ENCODE data around the gene GMNN.

GMNN gene

GRCh38 chr6:24766680-24767462, 7.9 kb upstream of the GMNN start:
- H3K4me3 ChIP-seq (ENCODE audit: low read depth, low read length): no peak overlapping the region
- POLR2A ChIA-PET: no interaction called here
- TF ChIP-seq CTCF (IDR thresholded peaks at IDR 0.05; ENCODE audit: insufficient read depth, low read length, missing control alignments): peak; percentile 13
- no peak for DNase-seq (ENCODE audit: low read depth, low spot score)
- CTCF ChIA-PET: interaction anchor here (0.6 to 4.9 kb wide), 23 partner anchors 9 to 835 kb away, joined by 3 to 85 read pairs (median 4); no protein-coding TSS in a partner anchor

GRCh38 chr6:24768361-24768760, 6.4 kb upstream of the GMNN start:
- no peak overlapping the region for H3K4me3 ChIP-seq (ENCODE audit: low read depth, low read length)
- CTCF ChIA-PET: interaction anchor here (0.9 to 4.9 kb wide), 4 partner anchors 47 to 195 kb away, joined by 3 to 85 read pairs (median 6); no protein-coding TSS in a partner anchor
- no peak for TF ChIP-seq CTCF (IDR thresholded peaks at IDR 0.05; ENCODE audit: insufficient read depth, low read length, missing control alignments)
- POLR2A ChIA-PET: no interaction called here
- no peak for DNase-seq (ENCODE audit: low read depth, low spot score)

GRCh38 chr6:24775520-24776058, 852 bp downstream of the GMNN start:
- ChIA-PET CTCF (interaction anchor here (0.6 to 2.4 kb wide), 7 partner anchors 9 to 295 kb away, joined by 3 to 6 read pairs (median 3); no protein-coding TSS in a partner anchor), POLR2A (interaction anchor here (0.6 to 1.1 kb wide), 3 partner anchors 30 to 32 kb away, joined by 3 to 4 read pairs (median 3); no protein-coding TSS in a partner anchor)
- no peak for TF ChIP-seq CTCF (IDR thresholded peaks at IDR 0.05; ENCODE audit: insufficient read depth, low read length, missing control alignments)
- peak overlapping the region; percentile 100 for H3K4me3 ChIP-seq (ENCODE audit: low read depth, low read length)
- DNase-seq (ENCODE audit: low read depth, low spot score): no peak

GRCh38 chr6:24777227-24777626, 2.5 kb downstream of the GMNN start:
- POLR2A ChIA-PET: no interaction called here
- DNase-seq (ENCODE audit: low read depth, low spot score): no peak
- H3K4me3 ChIP-seq (ENCODE audit: low read depth, low read length): no peak overlapping the region
- no peak for TF ChIP-seq CTCF (IDR thresholded peaks at IDR 0.05; ENCODE audit: insufficient read depth, low read length, missing control alignments)
- CTCF ChIA-PET: interaction anchor here (1.4 kb wide), 1 partner anchor 241 kb away, joined by 4 read pairs; no protein-coding TSS in a partner anchor

- no peak for DNase-seq (ENCODE audit: low read depth, low spot score)
- POLR2A ChIA-PET: no interaction called here
- no peak overlapping the region for H3K4me3 ChIP-seq (ENCODE audit: low read depth, low read length)
- CTCF ChIA-PET: interaction anchor here (1.1 to 1.7 kb wide), 3 partner anchors 197 to 293 kb away, joined by 3 to 7 read pairs (median 3); no protein-coding TSS in a partner anchor
- no peak for TF ChIP-seq CTCF (IDR thresholded peaks at IDR 0.05; ENCODE audit: insufficient read depth, low read length, missing control alignments)
Measured at GRCh38 chr6:24778121-24778520, 3.4 kb downstream of the GMNN start.

- ChIA-PET CTCF (interaction anchor here (1.1 to 1.7 kb wide), 3 partner anchors 198 to 292 kb away, joined by 3 to 7 read pairs (median 3); no protein-coding TSS in a partner anchor), POLR2A (no interaction called here)
- no peak overlapping the region for H3K4me3 ChIP-seq (ENCODE audit: low read depth, low read length)
- DNase-seq (ENCODE audit: low read depth, low spot score): no peak
- TF ChIP-seq CTCF (IDR thresholded peaks at IDR 0.05; ENCODE audit: insufficient read depth, low read length, missing control alignments): no peak
Measured at GRCh38 chr6:24778878-24779277, 4.1 kb downstream of the GMNN start.

Measured in AG04449 (cell line).